HL-60 (cell line): ENCODE measurements around the gene PPHLN1.

Experiments used
- DNase-seq, 2 experiments: peaks; one replicate each; pipeline ENCODE4 v3.0.0-alpha.2; 2010 to 2020; ENCODE audit warnings: low read depth in 1 of 2, low spot score in 1 of 2
- H3K27ac ChIP-seq: fragments of 250-450 bp; sonication (Bioruptor Pico); replicated peaks from 2 replicates; pipeline ENCODE4 v1.5.1; 2020; ENCODE audit warnings: mild to moderate bottlenecking, moderate library complexity
- H3K27me3 ChIP-seq: fragments of 250-450 bp; sonication (Bioruptor Pico); 2 replicates; pipeline ENCODE4 v1.5.1; 2021; ENCODE audit warnings: mild to moderate bottlenecking, moderate library complexity; ENCODE audit not compliant: insufficient read depth, poor library complexity, severe bottlenecking
- H3K4me3 ChIP-seq: replicated peaks from 2 replicates; pipeline ENCODE4 v1.5.1; 2011; ENCODE audit warnings: mild to moderate bottlenecking, control low read depth, low read length; ENCODE audit not compliant: insufficient read depth
- GABPA ChIP-seq: IDR thresholded peaks from 2 replicates; pipeline ENCODE4 v1.6.1; 2012; ENCODE audit warnings: low read depth
- POLR2AphosphoS5 ChIP-seq: IDR thresholded peaks from 2 replicates; pipeline ENCODE4 v1.6.1; 2012; ENCODE audit warnings: low read depth
- SPI1 ChIP-seq: IDR thresholded peaks from 2 replicates; pipeline ENCODE4 v1.6.1; 2012; ENCODE audit warnings: low read depth, mild to moderate bottlenecking, borderline replicate concordance
- TF ChIP-seq, protein P1 (sequence below): IDR thresholded peaks from 2 replicates; pipeline ENCODE4 v1.6.1; 2012; ENCODE audit warnings: low read depth; ENCODE audit not compliant: insufficient replicate concordance
- TF ChIP-seq, protein P2 (sequence below): IDR thresholded peaks from one replicate; pipeline ENCODE4 v1.5.1; 2011; ENCODE audit warnings: low read length, control low read depth, inconsistent platforms; ENCODE audit not compliant: insufficient read depth

The PPHLN1 gene

DNA sequence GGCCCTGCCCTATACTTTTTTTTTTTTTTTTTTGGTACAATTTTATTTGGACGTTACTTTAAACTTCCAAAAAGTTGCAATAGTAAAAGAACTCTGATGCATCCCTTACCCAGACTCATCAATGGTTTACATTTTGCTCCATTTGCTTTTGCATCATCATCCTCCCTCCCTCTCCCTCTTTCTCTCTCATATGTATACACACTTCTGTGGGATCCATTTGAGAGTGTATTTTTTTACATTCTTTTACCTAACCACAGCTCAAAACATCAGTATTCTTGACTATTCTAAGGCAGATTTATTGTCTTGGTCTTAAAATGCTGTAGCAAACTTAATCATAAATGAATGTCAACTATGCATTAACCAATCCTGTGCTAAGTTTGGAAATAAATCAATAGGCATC is 152.0 kb downstream of the PPHLN1 start:
- H3K4me3 ChIP-seq, result no peak overlapping the region
- no peak overlapping the region for H3K27ac ChIP-seq
- peaks cover 2% of the 10 kb centered on the region for H3K27me3 ChIP-seq
- TF ChIP-seq GABPA, result no peak
- no peak for TF ChIP-seq SPI1
- TF ChIP-seq POLR2AphosphoS5, result no peak
- TF ChIP-seq, protein P1, sequence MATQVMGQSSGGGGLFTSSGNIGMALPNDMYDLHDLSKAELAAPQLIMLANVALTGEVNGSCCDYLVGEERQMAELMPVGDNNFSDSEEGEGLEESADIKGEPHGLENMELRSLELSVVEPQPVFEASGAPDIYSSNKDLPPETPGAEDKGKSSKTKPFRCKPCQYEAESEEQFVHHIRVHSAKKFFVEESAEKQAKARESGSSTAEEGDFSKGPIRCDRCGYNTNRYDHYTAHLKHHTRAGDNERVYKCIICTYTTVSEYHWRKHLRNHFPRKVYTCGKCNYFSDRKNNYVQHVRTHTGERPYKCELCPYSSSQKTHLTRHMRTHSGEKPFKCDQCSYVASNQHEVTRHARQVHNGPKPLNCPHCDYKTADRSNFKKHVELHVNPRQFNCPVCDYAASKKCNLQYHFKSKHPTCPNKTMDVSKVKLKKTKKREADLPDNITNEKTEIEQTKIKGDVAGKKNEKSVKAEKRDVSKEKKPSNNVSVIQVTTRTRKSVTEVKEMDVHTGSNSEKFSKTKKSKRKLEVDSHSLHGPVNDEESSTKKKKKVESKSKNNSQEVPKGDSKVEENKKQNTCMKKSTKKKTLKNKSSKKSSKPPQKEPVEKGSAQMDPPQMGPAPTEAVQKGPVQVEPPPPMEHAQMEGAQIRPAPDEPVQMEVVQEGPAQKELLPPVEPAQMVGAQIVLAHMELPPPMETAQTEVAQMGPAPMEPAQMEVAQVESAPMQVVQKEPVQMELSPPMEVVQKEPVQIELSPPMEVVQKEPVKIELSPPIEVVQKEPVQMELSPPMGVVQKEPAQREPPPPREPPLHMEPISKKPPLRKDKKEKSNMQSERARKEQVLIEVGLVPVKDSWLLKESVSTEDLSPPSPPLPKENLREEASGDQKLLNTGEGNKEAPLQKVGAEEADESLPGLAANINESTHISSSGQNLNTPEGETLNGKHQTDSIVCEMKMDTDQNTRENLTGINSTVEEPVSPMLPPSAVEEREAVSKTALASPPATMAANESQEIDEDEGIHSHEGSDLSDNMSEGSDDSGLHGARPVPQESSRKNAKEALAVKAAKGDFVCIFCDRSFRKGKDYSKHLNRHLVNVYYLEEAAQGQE, result no peak
- DNase-seq, result no peak

DNA sequence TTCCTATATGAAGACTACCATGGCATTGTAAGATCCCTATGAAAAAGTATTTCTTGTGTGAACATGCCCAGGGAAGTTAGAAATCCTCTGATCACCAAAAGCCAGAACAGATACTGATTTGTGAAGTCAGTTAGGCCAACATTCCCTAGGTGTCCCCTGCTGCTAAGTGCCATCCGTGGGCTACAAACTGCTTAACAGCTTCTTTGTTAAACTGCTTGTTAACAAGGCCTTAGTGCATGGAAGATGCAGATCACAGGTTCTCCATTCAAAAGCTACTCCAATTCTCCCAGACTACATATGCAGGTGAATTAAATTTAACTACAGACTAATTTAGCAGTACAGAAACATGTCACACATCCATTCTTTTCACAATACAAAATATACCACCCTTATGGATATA is 155.4 kb downstream of the PPHLN1 start:
- H3K27ac ChIP-seq, result no peak overlapping the region
- no peak overlapping the region for H3K4me3 ChIP-seq
- DNase-seq, result no peak
- no peak for TF ChIP-seq SPI1
- TF ChIP-seq, protein P2, sequence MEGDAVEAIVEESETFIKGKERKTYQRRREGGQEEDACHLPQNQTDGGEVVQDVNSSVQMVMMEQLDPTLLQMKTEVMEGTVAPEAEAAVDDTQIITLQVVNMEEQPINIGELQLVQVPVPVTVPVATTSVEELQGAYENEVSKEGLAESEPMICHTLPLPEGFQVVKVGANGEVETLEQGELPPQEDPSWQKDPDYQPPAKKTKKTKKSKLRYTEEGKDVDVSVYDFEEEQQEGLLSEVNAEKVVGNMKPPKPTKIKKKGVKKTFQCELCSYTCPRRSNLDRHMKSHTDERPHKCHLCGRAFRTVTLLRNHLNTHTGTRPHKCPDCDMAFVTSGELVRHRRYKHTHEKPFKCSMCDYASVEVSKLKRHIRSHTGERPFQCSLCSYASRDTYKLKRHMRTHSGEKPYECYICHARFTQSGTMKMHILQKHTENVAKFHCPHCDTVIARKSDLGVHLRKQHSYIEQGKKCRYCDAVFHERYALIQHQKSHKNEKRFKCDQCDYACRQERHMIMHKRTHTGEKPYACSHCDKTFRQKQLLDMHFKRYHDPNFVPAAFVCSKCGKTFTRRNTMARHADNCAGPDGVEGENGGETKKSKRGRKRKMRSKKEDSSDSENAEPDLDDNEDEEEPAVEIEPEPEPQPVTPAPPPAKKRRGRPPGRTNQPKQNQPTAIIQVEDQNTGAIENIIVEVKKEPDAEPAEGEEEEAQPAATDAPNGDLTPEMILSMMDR, result no peak
- TF ChIP-seq POLR2AphosphoS5, result no peak
- TF ChIP-seq GABPA, result no peak
- TF ChIP-seq, protein P1, result no peak
- peaks cover 16% of the 10 kb centered on the region for H3K27me3 ChIP-seq

DNA sequence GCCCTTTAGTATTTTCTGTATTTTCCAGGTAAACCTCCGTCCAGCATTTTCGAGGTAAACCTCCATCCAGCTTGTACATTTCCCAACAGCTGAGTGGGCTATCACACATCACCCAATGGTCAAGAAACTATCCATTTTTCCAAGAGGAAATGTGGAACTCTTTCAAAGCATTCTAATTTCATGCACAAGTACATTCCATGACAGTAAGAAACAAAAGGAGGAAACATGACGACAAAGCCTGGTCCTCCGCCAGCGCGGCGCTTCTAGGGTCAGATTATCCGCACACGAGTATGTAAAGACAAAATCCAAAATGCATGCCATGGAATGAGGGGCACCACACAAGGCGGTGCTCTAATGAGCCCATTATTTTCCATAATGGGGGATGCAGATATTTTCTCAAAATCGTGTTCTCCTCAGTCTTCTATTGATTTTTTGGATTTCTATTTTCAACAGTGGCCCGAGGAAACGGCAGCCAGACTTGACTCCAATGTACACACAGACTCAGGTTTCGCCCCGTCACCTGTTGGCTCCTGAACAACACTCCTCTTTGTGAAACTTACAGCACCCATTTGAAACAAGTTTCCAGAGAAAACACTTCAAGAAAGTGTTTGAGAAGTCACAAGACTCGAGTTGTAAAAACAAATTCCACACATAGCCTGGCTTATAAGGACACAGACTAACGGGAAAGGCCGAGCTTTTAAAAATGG is 156.2 kb downstream of the PPHLN1 start:
- TF ChIP-seq, protein P2, result no peak
- TF ChIP-seq, protein P1, result no peak
- TF ChIP-seq POLR2AphosphoS5, result no peak
- no peak for TF ChIP-seq GABPA
- no peak for TF ChIP-seq SPI1
- peaks cover 16% of the 10 kb centered on the region for H3K27me3 ChIP-seq
- no peak for DNase-seq
- no peak overlapping the region for H3K27ac ChIP-seq
- H3K4me3 ChIP-seq, result peak overlapping the region; percentile 75
